OCI-LY7 (cell line): ENCODE data around the gene ZNF70.

Experiments
- CTCF ChIP-seq: fragments of 200-600 bp; sonication (generic); conservative IDR thresholded peaks from 2 replicates; pipeline ENCODE4 v1.5.1; 2014; ENCODE audit warnings: mild to moderate bottlenecking, antibody characterized with exemption, low read length, moderate library complexity, mixed read lengths
- EZH2phosphoT487 ChIP-seq: fragments of 200-600 bp; sonication (generic); IDR thresholded peaks from 2 replicates; pipeline ENCODE4 v1.6.1; 2018; ENCODE audit warnings: low read depth, borderline replicate concordance, mild to moderate bottlenecking, mixed run types, antibody characterized with exemption, low read length, moderate library complexity, mixed read lengths

- TF ChIP-seq CTCF: no peak
- TF ChIP-seq EZH2phosphoT487: no peak
Measured at GRCh38 chr22:23690713-23691112, 60.2 kb downstream of the ZNF70 start, which contains the start of gene RGL4.
